GM19238 (cell line): Measurements from ENCODE around the gene CDK18.
"Not testable (repeated sequence)": the region's sequence is repeated elsewhere in the genome, so short reads cannot be mapped to it uniquely, and the experiment has no call there.

Source experiments
- DNase-seq: peaks from one replicate; pipeline ENCODE4 v3.0.0; 2011; ENCODE audit warnings: low spot score; ENCODE audit not compliant: insufficient read length

CDK18 gene

DNA sequence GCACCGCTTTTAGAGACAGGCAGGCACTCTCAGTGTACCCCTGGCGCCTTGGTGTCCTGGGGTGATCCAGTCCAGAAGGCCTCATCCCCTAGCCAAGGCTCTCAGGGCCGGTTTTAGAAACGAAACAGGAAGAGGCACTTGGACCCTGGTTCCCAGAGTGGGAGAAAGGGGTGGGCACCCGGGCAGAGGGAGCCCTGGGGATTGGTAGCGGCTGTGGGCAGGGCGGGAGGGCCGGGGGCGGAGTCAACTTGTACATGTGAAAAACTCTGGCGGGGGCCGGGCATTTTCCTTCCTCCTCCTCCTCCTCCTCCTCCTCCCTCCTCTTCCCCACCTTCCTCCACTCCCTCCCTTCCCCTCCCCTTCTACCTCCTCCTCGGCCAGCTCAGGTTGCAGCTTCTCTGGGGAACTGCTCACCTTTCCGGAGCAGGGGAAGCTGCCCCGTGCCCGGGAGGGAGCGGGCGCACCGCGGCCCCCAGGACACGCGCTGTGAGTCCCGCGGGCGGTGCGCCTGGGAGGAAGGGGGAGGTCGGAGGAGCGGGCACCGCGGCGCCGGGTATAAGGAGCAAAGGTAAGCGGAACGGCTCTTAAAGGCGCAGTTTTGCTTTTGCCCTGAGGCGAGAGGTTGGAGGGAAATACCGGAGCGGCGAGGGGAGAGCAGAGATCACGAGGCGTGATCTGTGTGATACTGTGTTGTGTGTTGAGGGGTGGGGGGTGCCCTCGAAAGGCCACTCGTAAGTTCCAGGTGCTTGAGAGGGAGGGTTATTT is at the start of gene CDK18:
TSS of gene CDK18 (plus strand) at position 359 of the 765 bp plus-strand sequence. CDS start 18,499 bp downstream, outside the sequence.
- no peak for DNase-seq

DNA sequence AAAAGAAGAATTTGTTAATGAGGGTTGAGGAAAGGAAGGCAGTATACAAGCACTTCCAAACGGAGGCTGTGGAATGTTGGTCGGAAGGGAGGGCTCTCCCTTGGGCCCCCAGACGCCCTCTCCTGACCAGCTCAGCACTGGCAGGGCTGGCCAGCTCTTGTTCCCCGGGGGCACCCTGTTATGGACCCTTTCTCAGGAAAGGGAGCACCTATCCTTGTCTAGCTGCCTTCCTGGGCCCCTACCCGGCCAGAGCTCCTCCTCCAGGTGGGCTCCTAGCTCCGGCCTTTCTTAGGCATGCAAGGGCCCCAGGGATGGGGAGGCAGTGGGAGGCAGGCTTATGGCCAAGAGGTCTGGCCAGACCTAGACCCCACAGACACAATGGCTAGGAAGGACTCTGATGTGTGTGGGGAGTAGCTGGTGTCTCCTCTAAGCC is 49.5 kb upstream of the CDK18 start:
- no peak for DNase-seq

DNA sequence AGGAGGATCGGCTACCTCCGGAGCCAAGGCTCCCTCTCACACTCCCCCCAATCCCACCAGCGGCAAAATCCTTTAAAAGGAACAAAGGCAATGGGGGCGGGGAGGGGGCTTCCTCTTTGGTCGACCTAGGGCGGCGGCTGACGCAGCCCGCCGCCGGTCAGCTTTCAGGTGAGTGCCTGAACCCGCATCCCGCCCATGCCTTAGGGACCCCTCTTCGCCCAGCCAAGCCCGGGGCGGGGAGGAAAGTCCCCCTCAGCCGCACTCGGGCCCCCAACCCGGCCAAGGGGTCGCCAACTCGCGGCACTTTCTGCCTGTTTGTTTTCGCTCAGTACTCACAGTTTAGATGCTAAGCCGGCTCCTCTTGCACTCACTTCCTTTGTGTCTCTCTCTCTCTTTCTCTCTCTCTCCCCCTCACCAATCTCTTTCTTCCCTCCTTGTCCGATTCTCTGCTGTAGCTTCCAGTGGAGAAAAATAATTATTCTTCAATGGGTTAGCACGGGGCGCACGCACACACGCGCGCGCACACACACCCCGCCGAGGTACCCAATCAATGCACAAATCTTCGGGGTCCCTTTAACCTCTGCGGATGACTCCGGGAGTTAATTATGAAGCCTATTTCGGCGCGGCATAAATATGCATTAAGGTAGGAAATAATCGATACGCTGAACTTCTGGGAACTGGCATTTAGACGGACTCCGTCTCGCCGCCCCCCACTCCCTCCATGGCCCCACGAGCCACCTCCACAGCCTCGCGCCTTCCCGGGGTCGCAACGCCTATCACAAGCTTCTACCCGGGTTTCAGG is 48.7 kb upstream of the CDK18 start, which contains the start of gene BLACAT1:
TSS of gene BLACAT1 (minus strand) at position 465 of the 802 bp plus-strand sequence.
- DNase-seq, result no peak

DNA sequence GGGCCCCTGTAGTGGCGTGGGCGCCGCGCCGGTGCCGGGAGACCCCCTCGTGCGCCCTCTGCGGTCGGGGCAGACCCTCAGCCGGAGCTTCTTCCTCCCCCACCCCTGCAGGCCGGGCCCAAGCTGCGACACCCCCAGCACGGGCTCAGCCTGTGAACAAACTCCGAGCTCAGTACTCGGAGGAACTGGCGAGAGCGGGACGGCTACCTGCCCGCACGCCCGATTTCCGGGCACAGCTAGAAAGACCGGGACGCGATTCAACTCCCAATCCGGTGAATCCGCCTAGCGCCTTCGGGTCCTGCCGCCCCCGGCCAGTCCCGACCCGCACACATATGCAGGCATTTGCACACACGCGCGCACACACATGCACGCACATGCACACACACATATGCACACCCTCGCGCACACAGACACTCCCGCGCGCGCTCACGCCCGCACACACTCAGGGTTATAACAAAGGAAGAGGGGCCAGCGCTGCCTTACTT is 48.0 kb upstream of the CDK18 start:
- DNase-seq, result no peak

DNA sequence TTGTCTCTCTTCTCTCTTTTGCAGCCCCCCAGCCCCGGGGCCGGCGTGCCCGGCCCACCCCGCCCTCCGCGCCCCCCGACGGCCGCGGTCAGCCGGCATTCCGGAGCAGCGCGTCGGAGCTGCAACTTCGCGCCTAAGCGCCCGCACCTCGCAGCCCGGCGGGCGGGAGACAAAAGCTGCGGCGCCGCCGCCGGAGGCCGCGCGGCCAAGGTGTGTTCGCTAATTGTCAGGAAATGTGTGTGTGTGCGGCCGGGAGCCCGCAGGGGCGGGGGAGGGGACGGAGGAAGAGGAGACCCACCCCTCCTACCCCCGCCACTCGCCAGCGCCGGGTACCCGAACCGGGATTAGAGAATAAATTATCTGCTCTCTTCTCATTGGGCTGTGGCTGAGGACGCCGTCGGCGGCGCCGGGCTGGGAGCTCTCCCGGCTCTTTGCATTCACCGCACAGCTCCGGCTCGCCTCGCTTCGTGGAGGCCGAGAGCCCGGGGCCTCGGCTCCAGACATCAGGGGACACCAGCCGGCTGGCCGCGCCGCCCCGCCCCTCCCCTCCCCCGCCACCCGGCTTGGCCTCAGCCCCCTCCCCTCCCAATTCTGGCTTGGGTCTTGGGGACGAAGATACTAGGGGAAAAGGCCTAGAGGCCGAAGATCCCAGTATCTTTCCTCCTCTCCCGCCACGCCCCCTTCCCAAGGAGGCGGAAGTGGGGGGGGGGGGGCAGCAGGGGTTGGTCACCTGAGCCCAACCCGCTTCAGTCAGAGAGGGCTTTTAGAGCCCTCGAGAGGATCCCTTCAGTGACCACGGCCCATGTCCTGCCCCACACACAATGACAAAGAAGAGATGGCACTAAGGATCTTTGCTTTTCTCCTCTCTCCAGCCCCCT is 47.4 kb upstream of the CDK18 start:
- DNase-seq, result no peak

DNA sequence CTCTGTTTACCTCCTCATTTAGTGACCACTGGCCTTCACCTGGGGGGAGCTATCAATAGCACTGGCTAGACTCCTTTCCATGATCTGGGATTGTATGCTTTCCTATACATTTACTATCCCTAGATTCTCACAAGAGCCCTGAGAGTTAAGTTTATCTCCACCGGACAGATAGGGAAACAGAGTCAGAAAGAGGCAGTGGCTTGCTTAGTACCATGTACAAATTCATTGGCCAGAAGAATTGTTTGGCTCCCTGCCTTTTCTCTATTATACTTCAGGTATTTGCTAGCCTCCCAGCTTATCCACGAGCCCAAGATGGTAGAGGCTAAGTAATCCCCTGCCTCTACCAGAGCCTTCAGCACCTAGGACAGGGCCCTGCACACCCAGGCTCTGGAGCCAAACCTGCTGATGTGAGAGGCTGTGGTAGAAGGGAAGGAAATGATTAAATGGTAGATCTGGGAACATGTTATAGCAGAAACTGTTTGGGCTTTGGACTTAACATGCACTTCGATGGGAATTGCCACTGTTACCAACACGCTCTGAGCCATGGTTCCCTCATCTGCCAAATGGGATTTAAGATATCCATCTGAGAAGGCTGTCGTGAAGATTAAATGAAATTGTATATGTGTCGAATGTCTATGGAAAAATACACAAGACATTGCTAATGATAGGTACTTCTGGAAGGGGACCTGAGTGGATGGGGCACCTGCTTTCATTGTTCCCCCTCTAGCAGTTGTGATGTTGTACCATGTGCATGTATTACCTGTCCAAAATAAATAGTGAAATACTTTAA is 45.5 kb upstream of the CDK18 start:
- DNase-seq, result no peak

DNA sequence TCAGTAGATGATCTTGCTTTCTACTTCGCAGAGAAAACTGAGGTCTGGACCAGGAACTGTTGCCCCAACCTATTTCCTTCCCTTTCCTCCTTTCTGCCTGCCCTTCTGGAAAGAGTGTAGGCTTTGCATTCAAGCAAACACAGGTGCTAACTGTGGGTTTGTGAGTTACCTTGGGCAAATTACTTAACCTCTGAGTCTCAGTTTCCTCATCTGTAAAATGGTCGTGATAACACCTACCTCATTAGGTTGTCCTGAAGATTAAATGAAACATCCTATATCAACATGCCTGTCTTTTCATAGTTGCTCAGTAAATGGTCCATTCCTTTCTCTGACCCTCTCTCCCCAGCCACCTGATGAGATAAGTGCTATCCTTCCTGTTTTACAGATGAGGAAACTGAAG is 39.1 kb upstream of the CDK18 start:
- no peak for DNase-seq

DNA sequence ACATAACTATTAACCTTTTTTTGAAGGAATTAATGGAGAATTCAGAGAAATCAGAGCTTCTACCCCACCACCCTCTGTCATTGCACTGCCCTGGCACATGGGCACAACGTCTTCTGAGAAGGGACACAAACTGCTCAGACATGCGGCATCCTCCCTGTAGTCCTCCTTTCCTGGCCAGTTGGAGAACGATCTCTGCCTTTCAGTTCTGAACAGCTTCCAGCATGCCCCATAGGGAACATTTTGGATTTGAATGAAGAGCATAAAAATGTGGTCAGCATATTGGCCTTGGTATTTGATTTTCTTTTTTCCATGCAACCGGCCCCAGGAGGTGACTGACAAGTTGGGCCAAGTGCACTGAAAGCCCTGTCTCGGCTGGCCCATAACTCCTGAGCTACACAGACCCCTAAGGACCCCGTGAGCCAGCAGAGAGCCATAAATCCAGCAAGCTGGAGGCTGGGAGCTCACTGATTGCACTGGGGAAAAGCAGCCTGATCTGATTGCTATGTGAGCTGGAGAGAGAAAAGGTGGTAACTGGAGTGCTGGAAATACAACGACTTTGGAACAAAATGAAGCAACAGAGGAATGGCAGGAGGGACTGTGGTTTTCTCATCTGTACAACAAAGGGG is 37.8 kb upstream of the CDK18 start:
- DNase-seq, result no peak

DNA sequence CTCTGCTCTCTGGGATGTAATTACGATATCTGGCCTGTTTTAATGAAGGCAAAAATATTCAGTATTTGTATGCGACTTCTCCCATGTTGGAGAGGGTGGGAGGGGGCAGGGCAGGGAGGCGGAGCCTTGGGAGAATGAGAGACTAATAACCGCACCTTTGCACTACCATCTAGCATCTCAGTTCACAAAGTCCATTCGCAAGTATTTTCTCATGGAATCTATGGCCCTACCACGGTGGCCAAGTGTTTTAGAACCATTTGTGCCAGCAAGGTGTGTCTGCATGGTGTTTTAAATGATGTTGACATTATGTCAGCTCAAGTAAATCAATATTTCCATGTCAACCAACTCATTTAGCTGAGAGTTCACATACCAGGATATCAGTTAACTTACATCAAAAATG is 34.3 kb upstream of the CDK18 start:
- DNase-seq, result no peak

DNA sequence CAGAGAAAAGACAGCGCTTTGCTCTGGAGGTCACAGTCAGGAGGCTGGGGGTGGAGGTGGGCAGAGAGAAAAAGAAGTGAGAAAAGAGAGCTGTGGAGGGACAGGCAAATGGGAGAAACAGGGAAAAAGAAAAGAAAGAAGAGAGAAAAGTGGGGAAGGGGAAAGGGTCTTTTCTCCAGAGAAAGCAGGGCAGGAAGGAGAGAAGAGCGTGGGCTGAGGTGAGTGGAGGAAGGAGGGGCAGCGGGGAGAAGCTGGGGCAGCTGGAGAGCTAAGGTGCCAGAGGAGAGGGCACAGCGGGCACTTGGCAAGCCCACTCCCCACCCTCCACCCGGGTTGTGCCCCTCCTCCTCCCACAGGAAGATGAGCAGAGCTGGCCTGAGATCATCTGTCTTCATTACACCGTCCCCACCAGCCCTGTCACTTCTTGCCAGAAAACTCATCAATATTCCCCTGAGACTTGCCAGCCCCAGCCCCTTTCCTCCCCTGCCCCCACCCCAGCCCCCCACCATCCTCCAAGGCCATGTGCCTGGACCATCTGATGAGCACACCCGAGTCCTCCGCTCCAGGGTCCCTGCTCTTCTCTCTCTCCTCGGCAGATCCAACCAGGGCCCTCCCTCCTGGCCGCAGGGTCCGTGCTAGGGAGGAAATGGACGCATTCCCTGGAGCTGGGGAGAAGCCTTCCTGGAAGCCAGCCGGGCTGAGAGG is 31.6 kb upstream of the CDK18 start:
- DNase-seq, result no peak

DNA sequence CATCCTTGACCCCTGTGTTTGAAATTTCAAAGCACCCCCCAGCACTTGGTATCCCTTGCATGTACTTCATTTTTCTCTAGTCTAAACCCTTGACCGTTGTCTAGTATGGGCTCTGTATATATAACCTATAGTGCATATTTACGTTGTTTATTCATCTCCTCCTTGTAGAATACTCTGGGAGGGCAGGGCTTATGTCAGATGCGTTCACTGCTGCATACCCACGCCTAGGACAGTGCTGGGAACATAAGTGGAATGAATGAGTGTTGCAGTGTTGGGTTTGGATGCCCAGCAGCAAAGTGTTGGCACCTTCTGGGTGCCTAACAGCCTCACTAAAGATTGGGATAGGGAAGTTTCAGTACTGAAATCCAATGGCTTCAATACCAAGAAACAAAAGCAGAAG is 31.0 kb upstream of the CDK18 start:
- DNase-seq, result no peak

DNA sequence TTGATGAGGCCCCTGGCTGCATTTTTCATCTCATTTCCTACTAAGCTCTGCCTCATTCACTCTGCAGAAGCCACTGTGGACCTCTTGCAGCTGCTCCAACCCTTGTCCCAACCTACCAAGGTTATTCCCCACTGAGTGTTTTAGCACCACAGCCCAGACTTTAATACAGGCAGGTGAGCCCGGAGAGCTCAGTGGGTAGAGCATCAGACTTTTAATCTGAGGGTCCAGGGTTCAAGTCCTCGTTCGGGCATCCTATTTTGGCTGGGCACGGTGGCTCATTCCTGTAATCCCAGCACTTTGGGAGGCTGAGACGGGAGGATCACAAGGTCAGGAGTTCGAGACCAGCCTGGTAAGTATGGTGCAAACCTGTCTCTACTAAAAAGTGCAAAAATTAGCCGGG is 30.5 kb upstream of the CDK18 start:
- DNase-seq, result no peak

DNA sequence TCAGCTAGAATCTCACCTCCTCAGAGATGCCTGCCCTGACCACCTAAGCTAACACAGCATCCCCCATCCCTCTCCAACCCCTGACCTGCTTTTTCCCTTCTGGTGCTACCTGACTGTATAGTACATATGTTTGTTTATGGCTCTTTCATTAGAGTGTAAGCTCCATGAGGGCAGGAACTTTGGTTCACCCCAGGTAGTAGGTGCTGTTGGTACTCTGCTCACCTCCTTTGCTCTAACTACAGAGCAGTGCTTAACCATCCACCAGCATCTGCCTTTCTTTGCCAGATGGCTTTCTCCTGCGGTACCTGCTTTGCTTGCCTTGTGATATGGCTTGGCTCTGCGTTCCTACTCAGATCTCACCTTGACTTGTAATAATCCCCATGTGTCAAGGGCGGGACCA is 29.9 kb upstream of the CDK18 start:
- no peak for DNase-seq

DNA sequence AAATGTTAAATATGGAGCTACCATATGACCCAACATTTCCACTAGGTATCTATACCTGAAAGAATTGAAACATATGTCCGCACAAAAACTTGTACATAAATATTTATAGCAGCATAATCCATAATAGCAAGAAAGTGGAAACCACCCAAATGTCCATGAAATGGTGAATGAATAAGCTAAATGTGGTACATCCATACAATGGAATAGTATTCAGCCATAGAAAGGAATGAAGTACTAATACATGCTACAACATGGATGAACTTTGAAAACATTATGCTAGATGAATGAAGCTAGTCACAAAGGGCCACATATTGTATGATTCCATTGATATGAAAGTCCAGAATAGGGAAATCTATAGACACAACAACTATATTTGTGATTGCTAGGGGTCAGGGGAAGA is 28.6 kb upstream of the CDK18 start:
- no peak for DNase-seq

DNA sequence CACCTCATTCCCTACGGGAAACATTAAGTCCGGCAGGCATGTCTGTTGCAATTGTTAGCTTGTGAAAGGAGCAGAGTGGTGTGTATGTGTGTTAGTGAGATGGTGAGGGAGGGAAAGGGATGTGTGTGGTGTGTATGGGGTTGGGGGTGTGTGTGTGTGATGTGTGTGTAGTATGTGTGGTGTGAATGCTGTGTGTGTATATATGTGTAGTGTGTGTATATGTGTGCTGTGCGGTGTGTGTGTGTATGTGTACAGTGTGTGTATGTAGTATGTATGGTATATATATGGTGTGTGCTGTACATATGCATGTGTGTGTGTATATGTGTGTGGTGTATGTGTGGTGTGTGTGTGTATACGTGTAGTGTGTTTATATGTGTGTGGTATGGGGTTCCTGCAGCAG is 27.8 kb upstream of the CDK18 start:
- no peak for DNase-seq

DNA sequence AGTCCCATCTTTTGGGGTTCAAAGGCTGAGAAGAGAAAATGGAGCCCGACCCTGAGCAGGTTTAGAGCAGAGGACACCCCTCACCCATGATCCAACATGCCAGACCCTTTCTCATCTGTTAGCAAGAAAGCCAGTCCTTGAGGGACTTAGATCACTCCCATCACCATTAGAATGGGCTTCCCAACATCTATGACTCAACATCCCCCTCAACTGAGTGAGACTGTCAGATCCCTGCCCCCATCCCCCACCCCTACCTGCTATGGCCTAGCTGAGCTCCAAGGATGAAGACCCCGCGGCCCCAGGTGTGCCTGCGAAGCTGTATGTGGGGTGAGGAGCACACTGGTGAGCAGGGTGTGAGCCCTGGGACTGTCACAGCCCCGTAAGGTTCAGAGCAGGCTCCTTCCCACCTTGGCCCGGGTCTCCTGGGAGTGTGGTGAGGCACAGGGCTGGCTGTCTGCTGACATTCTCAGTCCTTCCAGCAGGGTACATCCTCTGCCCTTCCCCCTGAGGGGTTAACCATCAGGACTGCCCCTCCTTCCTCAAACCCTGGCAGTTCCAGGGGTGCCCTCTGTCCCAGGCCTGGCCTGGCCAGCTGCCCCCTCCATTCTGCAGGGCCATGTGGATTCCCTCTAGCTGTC is 27.2 kb upstream of the CDK18 start:
- DNase-seq, result no peak

DNA sequence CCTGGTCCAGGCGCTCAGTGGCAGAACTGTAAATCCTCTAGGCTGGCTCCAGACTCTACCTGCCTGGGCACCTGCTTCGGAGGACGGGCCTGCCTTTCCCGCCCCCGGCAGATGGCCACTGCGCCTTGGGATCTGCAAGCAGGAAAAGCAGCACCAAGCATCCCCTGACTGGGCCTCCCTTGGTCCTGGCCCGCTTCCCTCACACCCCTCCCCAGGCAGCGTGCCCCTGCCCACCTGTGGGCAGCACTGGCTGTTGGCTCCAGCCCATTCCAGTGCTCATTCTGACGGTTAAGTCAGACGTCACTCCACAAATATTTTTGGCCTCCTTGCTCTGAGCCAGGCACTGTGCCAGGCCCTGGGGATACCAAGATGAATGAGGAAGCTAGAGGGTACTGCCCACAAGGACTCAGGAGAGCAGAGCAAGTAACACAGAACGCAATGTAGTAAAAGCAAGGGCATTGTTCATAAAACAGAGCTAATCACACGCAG is 26.7 kb upstream of the CDK18 start:
- DNase-seq, result no peak

DNA sequence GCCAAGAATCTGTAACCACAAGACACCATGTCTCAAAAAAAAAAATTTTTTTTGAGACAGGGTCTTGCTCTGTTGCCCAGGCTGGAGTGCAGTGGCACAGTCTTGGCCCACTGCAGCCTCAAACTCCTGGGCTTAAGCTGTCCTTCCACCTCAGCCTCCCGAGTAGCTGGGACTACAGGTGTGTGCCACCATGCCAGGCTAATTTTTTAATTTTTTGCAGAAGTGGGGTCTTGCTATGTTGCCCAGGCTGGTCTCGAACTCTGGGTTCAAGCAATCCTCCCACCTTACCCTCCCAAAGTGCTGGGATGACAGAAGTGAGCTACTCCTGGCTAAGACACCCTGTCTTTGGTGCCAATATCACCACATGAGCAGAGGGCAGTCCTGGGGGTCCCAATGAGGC is 25.5 kb upstream of the CDK18 start:
- not testable (repeated sequence) for DNase-seq
